HCT116 (cell line): ENCODE data around the gene BCL7A. TPM values are rescaled to one million over a fixed set of nuclear protein-coding genes. Genes with fewer than 3 reads are reported as not detected.

ENCODE experiments used
- ATAC-seq: fragments of 200-7000 bp; cut with Tn5 transposase; 2 replicates; pipeline ENCODE4 v1.9.1; 2020; ENCODE audit warnings: mild to moderate bottlenecking, moderate library complexity
- BruUV-seq: library from RNA; stranded (reverse); fragments of 400-500 nt; replicated peaks from 2 replicates; lab custom pipeline; 2021; lab: Mats Ljungman, UMichigan
- CTCF ChIA-PET: fragments of 300-600 bp; sonication (Branson Sonifier 250); formaldehyde crosslinking; loops from one replicate; lab custom pipeline; 2021; ENCODE audit warnings: antibody characterized with exemption; lab: Charles Lee
- POLR2A ChIA-PET: fragments of 300-600, 350-600 bp; sonication (Branson Sonifier 250); formaldehyde crosslinking; loops from one replicate; lab custom pipeline; 2021; ENCODE audit warnings: antibody characterized with exemption; lab: Charles Lee
- RAD21 ChIA-PET, 2 experiments: fragments of 300-600 bp; sonication (Branson Sonifier 250); formaldehyde crosslinking; loops; one replicate each; lab custom pipeline; 2023; ENCODE audit warnings: low total read pairs in 2 of 2; ENCODE audit not compliant: uncharacterized antibody in 2 of 2, unreplicated experiment in 2 of 2, low non-redundant PET in 1 of 2; lab: Charles Lee
- DNase-seq: peaks from one replicate; pipeline ENCODE4 v3.0.0-alpha.2; 2010; ENCODE audit warnings: low read depth, low spot score
- H2AFZ ChIP-seq: fragments of 200-600 bp; shearing (Covaris generic), sonication (generic); 2 replicates; pipeline ENCODE4 v1.6.1; 2017; ENCODE audit warnings: low read depth, mixed run types, mixed read lengths, antibody characterized with exemption, low read length; ENCODE audit not compliant: poor library complexity, severe bottlenecking
- H3K27ac ChIP-seq: 2 replicates; pipeline ENCODE4 v1.5.1; 2012; ENCODE audit warnings: low read depth, low read length
- H3K27me3 ChIP-seq: fragments of 200-600 bp; sonication (generic); 2 replicates; pipeline ENCODE4 v1.6.1; 2016; ENCODE audit warnings: mixed run types, low read length, mixed read lengths; ENCODE audit not compliant: insufficient read depth
- H3K36me3 ChIP-seq, 2 experiments: fragments of 200-500 bp in 1 of 2; fragments of 200-600 bp in 1 of 2; sonication (Bioruptor generic) in 1 of 2; sonication (generic) in 1 of 2; 2 replicates each; pipeline versions ENCODE4 v1.5.1 to v1.6.1; 2014 to 2016; ENCODE audit warnings: low read length in 2 of 2, inconsistent platforms in 1 of 2, mixed read lengths in 1 of 2, mixed run types in 1 of 2; ENCODE audit not compliant: insufficient read depth in 2 of 2, control insufficient read depth in 1 of 2
- H3K4me1 ChIP-seq, 2 experiments: fragments of 200-600 bp in 1 of 2; sonication (generic) in 1 of 2; 2 replicates each; pipeline versions ENCODE4 v1.5.1 to v1.6.1; 2012 to 2017; ENCODE audit warnings: low read length in 2 of 2, inconsistent platforms in 1 of 2, mild to moderate bottlenecking in 1 of 2, mixed read lengths in 1 of 2, mixed run types in 1 of 2, moderate library complexity in 1 of 2; ENCODE audit not compliant: insufficient read depth in 2 of 2, control insufficient read depth in 1 of 2
- H3K4me2 ChIP-seq: fragments of 200-600 bp; sonication (generic); 2 replicates; pipeline ENCODE4 v1.6.1; 2017; ENCODE audit warnings: mixed run types, low read length, mixed read lengths
- H3K4me3 ChIP-seq, 2 experiments: fragments of 200-600 bp in 1 of 2; sonication (generic) in 1 of 2; replicated peaks in 1 of 2; 2 replicates each; pipeline ENCODE4 v1.5.1; 2011 to 2016; ENCODE audit warnings: low read length in 2 of 2, control low read depth in 1 of 2, low read depth in 1 of 2, mild to moderate bottlenecking in 1 of 2, mixed read lengths in 1 of 2, mixed run types in 1 of 2
- H3K79me2 ChIP-seq: fragments of 200-600 bp; sonication (generic); 2 replicates; pipeline ENCODE4 v1.6.1; 2017; ENCODE audit warnings: mild to moderate bottlenecking, mixed run types, low read length, moderate library complexity, mixed read lengths; ENCODE audit not compliant: insufficient read depth
- H3K9ac ChIP-seq: fragments of 200-600 bp; sonication (generic); 2 replicates; pipeline ENCODE4 v1.6.1; 2016; ENCODE audit warnings: low read length, mixed read lengths
- H3K9me2 ChIP-seq: fragments of 200-600 bp; sonication (generic), shearing (Covaris generic); 2 replicates; pipeline ENCODE4 v1.6.1; 2017; ENCODE audit warnings: mixed run types, mild to moderate bottlenecking, moderate library complexity; ENCODE audit not compliant: insufficient read depth
- H3K9me3 ChIP-seq, 2 experiments: fragments of 200-500 bp in 1 of 2; fragments of 200-600 bp in 1 of 2; sonication (Bioruptor generic) in 1 of 2; sonication (generic) in 1 of 2; 2 replicates each; pipeline ENCODE4 v1.6.1; 2014 to 2017; ENCODE audit warnings: low read length in 2 of 2, mixed read lengths in 2 of 2, inconsistent platforms in 1 of 2, low read depth in 1 of 2, mild to moderate bottlenecking in 1 of 2, mixed run types in 1 of 2, moderate library complexity in 1 of 2; ENCODE audit not compliant: control insufficient read depth in 1 of 2, insufficient read depth in 1 of 2
- H4K20me1 ChIP-seq: fragments of 200-600 bp; sonication (generic), shearing (Covaris generic); 2 replicates; pipeline ENCODE4 v1.6.1; 2017; ENCODE audit warnings: mixed run types, mild to moderate bottlenecking, moderate library complexity; ENCODE audit not compliant: insufficient read depth
- EZH2phosphoT487 ChIP-seq: fragments of 200-600 bp; IDR thresholded peaks from 2 replicates; pipeline ENCODE4 v1.6.1; 2018; ENCODE audit warnings: antibody characterized with exemption, borderline replicate concordance
- FOSL1 ChIP-seq: IDR thresholded peaks from 2 replicates; pipeline ENCODE4 v1.6.1; 2012; ENCODE audit warnings: low read depth
- POLR2AphosphoS5 ChIP-seq: IDR thresholded peaks from 2 replicates; pipeline ENCODE4 v1.6.1; 2011; ENCODE audit warnings: mild to moderate bottlenecking, low read depth, low read length, moderate library complexity
- RAD21 ChIP-seq: IDR thresholded peaks from 2 replicates; pipeline ENCODE4 v1.6.1; 2012; ENCODE audit warnings: low read depth, mild to moderate bottlenecking
- SIN3A ChIP-seq: IDR thresholded peaks from 2 replicates; pipeline ENCODE4 v1.6.1; 2012; ENCODE audit warnings: low read depth
- SRF ChIP-seq: IDR thresholded peaks from 2 replicates; pipeline ENCODE4 v1.6.1; 2012; ENCODE audit warnings: low read depth
- YY1 ChIP-seq: IDR thresholded peaks from 2 replicates; pipeline ENCODE4 v1.6.1; 2011; ENCODE audit warnings: low read length, low read depth, moderate library complexity, mild to moderate bottlenecking; ENCODE audit not compliant: insufficient replicate concordance; ENCODE audit errors: extremely low read depth
- ZNF274 ChIP-seq: fragments of 200-500 bp; sonication (Bioruptor generic); IDR thresholded peaks from 2 replicates; pipeline ENCODE4 v1.6.1; 2014; ENCODE audit warnings: mild to moderate bottlenecking, low read depth, low read length, inconsistent platforms
- intact Hi-C: fragments of 100-400 bp; cut with micrococcal nuclease; formaldehyde crosslinking; loops from 2 replicates; pipeline ENCODE4 v1.10.0; 2022
- total RNA-seq: library from RNA; stranded (reverse); gene quantifications from one replicate; pipeline ENCODE4 v1.2.1, GENCODE V29; 2021; ENCODE audit not compliant: unreplicated experiment
- TF ChIP-seq, protein P1 (sequence below): IDR thresholded peaks from 2 replicates; pipeline ENCODE4 v1.6.1; 2012; ENCODE audit warnings: low read depth
- TF ChIP-seq, protein P2 (sequence below): IDR thresholded peaks from 2 replicates; pipeline ENCODE4 v1.6.1; 2012
- TF ChIP-seq, protein P3 (sequence below): IDR thresholded peaks from 2 replicates; pipeline ENCODE4 v1.6.1; 2011; ENCODE audit warnings: mild to moderate bottlenecking, low read length, moderate library complexity; ENCODE audit not compliant: insufficient replicate concordance; ENCODE audit errors: extremely low read depth

Gene BCL7A
- total RNA-seq, 1 experiment from 2014 or later, result 14.2 TPM

DNA sequence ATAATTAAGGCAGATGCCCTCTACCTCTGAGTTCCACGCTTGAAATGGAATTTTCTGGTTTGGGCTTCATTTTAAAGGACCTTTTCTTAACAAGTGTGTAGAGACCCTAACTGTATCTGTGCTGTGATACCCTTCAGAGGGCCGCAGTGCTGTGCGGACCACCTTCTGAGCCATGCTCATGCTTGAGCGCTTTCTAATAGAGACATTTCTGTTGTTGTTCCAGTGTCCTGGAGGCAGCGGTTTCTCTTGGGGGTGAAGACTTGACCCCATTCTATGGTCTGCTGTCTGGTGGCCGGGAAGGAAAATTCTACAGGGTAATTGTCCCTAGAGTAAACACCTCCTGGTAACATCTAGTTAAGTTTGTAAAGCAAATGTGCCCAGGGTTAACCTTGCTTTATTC, 46.7 kb upstream of the BCL7A start:
- H4K20me1 ChIP-seq, result no peaks in the 10 kb centered on the region
- ATAC-seq (no peak), DNase-seq (no peak)
- no TSS peak for BruUV-seq
- ChIA-PET POLR2A (no interaction called here), RAD21 (no interaction called here), CTCF (no interaction called here)
- H3K79me2 ChIP-seq, result no peaks in the 10 kb centered on the region
- no peak overlapping the region for H3K4me2 ChIP-seq
- H2AFZ ChIP-seq, result no peak overlapping the region
- no peak overlapping the region for H3K9ac ChIP-seq
- TF ChIP-seq RAD21, result no peak
- no peak for TF ChIP-seq SIN3A
- TF ChIP-seq, protein P1, sequence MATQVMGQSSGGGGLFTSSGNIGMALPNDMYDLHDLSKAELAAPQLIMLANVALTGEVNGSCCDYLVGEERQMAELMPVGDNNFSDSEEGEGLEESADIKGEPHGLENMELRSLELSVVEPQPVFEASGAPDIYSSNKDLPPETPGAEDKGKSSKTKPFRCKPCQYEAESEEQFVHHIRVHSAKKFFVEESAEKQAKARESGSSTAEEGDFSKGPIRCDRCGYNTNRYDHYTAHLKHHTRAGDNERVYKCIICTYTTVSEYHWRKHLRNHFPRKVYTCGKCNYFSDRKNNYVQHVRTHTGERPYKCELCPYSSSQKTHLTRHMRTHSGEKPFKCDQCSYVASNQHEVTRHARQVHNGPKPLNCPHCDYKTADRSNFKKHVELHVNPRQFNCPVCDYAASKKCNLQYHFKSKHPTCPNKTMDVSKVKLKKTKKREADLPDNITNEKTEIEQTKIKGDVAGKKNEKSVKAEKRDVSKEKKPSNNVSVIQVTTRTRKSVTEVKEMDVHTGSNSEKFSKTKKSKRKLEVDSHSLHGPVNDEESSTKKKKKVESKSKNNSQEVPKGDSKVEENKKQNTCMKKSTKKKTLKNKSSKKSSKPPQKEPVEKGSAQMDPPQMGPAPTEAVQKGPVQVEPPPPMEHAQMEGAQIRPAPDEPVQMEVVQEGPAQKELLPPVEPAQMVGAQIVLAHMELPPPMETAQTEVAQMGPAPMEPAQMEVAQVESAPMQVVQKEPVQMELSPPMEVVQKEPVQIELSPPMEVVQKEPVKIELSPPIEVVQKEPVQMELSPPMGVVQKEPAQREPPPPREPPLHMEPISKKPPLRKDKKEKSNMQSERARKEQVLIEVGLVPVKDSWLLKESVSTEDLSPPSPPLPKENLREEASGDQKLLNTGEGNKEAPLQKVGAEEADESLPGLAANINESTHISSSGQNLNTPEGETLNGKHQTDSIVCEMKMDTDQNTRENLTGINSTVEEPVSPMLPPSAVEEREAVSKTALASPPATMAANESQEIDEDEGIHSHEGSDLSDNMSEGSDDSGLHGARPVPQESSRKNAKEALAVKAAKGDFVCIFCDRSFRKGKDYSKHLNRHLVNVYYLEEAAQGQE, result no peak
- TF ChIP-seq EZH2phosphoT487, result no peak
- no peak for TF ChIP-seq ZNF274
- TF ChIP-seq, protein P2, sequence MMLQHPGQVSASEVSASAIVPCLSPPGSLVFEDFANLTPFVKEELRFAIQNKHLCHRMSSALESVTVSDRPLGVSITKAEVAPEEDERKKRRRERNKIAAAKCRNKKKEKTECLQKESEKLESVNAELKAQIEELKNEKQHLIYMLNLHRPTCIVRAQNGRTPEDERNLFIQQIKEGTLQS, result no peak
- no peak for TF ChIP-seq SRF
- no peak for TF ChIP-seq FOSL1
- TF ChIP-seq YY1, result no peak
- TF ChIP-seq, protein P3, sequence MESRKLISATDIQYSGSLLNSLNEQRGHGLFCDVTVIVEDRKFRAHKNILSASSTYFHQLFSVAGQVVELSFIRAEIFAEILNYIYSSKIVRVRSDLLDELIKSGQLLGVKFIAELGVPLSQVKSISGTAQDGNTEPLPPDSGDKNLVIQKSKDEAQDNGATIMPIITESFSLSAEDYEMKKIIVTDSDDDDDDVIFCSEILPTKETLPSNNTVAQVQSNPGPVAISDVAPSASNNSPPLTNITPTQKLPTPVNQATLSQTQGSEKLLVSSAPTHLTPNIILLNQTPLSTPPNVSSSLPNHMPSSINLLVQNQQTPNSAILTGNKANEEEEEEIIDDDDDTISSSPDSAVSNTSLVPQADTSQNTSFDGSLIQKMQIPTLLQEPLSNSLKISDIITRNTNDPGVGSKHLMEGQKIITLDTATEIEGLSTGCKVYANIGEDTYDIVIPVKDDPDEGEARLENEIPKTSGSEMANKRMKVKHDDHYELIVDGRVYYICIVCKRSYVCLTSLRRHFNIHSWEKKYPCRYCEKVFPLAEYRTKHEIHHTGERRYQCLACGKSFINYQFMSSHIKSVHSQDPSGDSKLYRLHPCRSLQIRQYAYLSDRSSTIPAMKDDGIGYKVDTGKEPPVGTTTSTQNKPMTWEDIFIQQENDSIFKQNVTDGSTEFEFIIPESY, result no peak
- no peak for TF ChIP-seq POLR2AphosphoS5
- intact Hi-C loops, result no loop called here
- H3K27ac ChIP-seq, result no peak overlapping the region
- no peaks in the 10 kb centered on the region for H3K9me3 ChIP-seq
- no peak overlapping the region for H3K4me3 ChIP-seq
- no peaks in the 10 kb centered on the region for H3K9me2 ChIP-seq
- H3K27me3 ChIP-seq, result peaks cover 4% of the 10 kb centered on the region; the same call in 1 of the 2 replicates
- no peaks in the 10 kb centered on the region for H3K4me1 ChIP-seq
- no peaks in the 10 kb centered on the region for H3K36me3 ChIP-seq
